ENCODE data around the gene PER1.

- TF ChIP-seq, protein P1, sequence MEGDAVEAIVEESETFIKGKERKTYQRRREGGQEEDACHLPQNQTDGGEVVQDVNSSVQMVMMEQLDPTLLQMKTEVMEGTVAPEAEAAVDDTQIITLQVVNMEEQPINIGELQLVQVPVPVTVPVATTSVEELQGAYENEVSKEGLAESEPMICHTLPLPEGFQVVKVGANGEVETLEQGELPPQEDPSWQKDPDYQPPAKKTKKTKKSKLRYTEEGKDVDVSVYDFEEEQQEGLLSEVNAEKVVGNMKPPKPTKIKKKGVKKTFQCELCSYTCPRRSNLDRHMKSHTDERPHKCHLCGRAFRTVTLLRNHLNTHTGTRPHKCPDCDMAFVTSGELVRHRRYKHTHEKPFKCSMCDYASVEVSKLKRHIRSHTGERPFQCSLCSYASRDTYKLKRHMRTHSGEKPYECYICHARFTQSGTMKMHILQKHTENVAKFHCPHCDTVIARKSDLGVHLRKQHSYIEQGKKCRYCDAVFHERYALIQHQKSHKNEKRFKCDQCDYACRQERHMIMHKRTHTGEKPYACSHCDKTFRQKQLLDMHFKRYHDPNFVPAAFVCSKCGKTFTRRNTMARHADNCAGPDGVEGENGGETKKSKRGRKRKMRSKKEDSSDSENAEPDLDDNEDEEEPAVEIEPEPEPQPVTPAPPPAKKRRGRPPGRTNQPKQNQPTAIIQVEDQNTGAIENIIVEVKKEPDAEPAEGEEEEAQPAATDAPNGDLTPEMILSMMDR (IDR thresholded peaks at IDR 0.05) = no peak
- TF ChIP-seq EP300 (IDR thresholded peaks at IDR 0.05; ENCODE audit: low read depth) (no peak), POLR2AphosphoS5 (IDR thresholded peaks at IDR 0.05) (no peak)
Measured at GRCh38 chr17:8096541-8096940, 55.7 kb downstream of the PER1 start.

All from transverse colon (tissue), 4 donors.